HEK293 (cell line): ENCODE results near the gene PLCD1.

ENCODE experiments used
- CTCF ChIA-PET: fragments of 350-600 bp; formaldehyde crosslinking; extraction: SDS; loops from one replicate; lab custom pipeline; 2021; ENCODE audit warnings: antibody characterized with exemption; lab: Yijun Ruan, JAX
- POLR2A ChIA-PET: fragments of 300-600 bp; formaldehyde crosslinking; extraction: SDS; loops from one replicate; lab custom pipeline; 2020; ENCODE audit warnings: antibody characterized with exemption, inconsistent platforms; lab: Yijun Ruan, JAX
- H3K27ac ChIP-seq: fragments of 200-500 bp; sonication (Bioruptor generic); 2 replicates; pipeline ENCODE4 v1.5.1; 2014; ENCODE audit warnings: low read depth, low read length, control low read depth, inconsistent platforms; ENCODE audit errors: extremely low read depth
- H3K36me3 ChIP-seq, 2 experiments: fragments of 200-500 bp in 1 of 2; sonication (Bioruptor generic) in 1 of 2; 1 replicate in 1 of 2; 2 replicates in 1 of 2; pipeline ENCODE4 v1.5.1; 2014 to 2017; ENCODE audit warnings: inconsistent platforms in 2 of 2, low read length in 2 of 2; ENCODE audit not compliant: control insufficient read depth in 2 of 2, insufficient read depth in 1 of 2
- H3K4me1 ChIP-seq: fragments of 200-500 bp; sonication (Bioruptor generic); 2 replicates; pipeline ENCODE4 v1.5.1; 2014; ENCODE audit warnings: mild to moderate bottlenecking, low read length, inconsistent platforms; ENCODE audit not compliant: control insufficient read depth, insufficient read depth
- H3K4me3 ChIP-seq: 2 replicates; pipeline ENCODE4 v1.5.1; 2011; ENCODE audit warnings: low read depth, mild to moderate bottlenecking, control low read depth, low read length, moderate library complexity
- H3K9me3 ChIP-seq: fragments of 200-500 bp; sonication (Bioruptor generic); 2 replicates; pipeline ENCODE4 v1.5.1; 2014; ENCODE audit warnings: low read depth, low read length, inconsistent platforms; ENCODE audit not compliant: control insufficient read depth, insufficient read depth
- PRDM6 ChIP-seq: fragments of 450-650 bp; formaldehyde crosslinking; IDR thresholded peaks from 2 replicates; pipeline ENCODE4 v1.5.1; 2017; ENCODE audit warnings: missing biosample characterization, missing genetic modification characterization
- SP7 ChIP-seq: fragments of 450-650 bp; formaldehyde crosslinking; IDR thresholded peaks from 2 replicates; pipeline ENCODE4 v1.5.1; 2016; ENCODE audit warnings: missing biosample characterization, missing genetic modification characterization
- TSHZ1 ChIP-seq: fragments of 450-650 bp; formaldehyde crosslinking; IDR thresholded peaks from 2 replicates; pipeline ENCODE4 v1.5.1; 2016; ENCODE audit warnings: missing biosample characterization, missing genetic modification characterization, borderline replicate concordance
- WT1 ChIP-seq: fragments of 450-650 bp; formaldehyde crosslinking; IDR thresholded peaks from 2 replicates; pipeline ENCODE4 v1.5.1; 2016; ENCODE audit warnings: missing biosample characterization, missing genetic modification characterization
- ZBTB8A ChIP-seq: fragments of 450-650 bp; formaldehyde crosslinking; IDR thresholded peaks from 2 replicates; pipeline ENCODE4 v1.5.1; 2016; ENCODE audit warnings: missing biosample characterization, missing genetic modification characterization
- ZNF266 ChIP-seq: fragments of 450-650 bp; formaldehyde crosslinking; IDR thresholded peaks from 2 replicates; pipeline ENCODE4 v1.5.1; 2016; ENCODE audit warnings: missing biosample characterization, missing genetic modification characterization, low read depth
- ZNF398 ChIP-seq: fragments of 450-650 bp; formaldehyde crosslinking; IDR thresholded peaks from 2 replicates; pipeline ENCODE4 v1.5.1; 2017; ENCODE audit warnings: missing biosample characterization, missing genetic modification characterization
- ZNF785 ChIP-seq: fragments of 450-650 bp; formaldehyde crosslinking; IDR thresholded peaks from 2 replicates; pipeline ENCODE4 v1.5.1; 2016; ENCODE audit warnings: missing biosample characterization, missing genetic modification characterization
- TF ChIP-seq, protein P1 (sequence below): fragments of 450-650 bp; formaldehyde crosslinking; IDR thresholded peaks from 2 replicates; pipeline ENCODE4 v1.5.1; 2016; ENCODE audit warnings: missing biosample characterization, missing genetic modification characterization
- TF ChIP-seq, protein P2 (sequence below): fragments of 450-650 bp; formaldehyde crosslinking; IDR thresholded peaks from 2 replicates; pipeline ENCODE4 v1.5.0; 2017; ENCODE audit warnings: missing biosample characterization, missing genetic modification characterization, borderline replicate concordance
- TF ChIP-seq, protein P3 (sequence below): fragments of 450-650 bp; formaldehyde crosslinking; IDR thresholded peaks from 2 replicates; pipeline ENCODE4 v1.5.1; 2016; ENCODE audit warnings: missing biosample characterization, missing genetic modification characterization, low read depth

PLCD1 gene

GRCh38 chr3:38004415-38005075 lies 24.9 kb downstream of the PLCD1 start (continued):
- TF ChIP-seq TSHZ1 (tag by site-specific recombination) (no peak), ZNF785 (tag by site-specific recombination) (no peak), ZBTB8A (tag by site-specific recombination) (no peak), SP7 (tag by site-specific recombination) (0 out of 2 replicates have a peak, but pooled peaks have one; percentile 35), WT1 (tag by site-specific recombination) (no peak), ZNF266 (tag by site-specific recombination) (no peak)
- TF ChIP-seq, protein P1, sequence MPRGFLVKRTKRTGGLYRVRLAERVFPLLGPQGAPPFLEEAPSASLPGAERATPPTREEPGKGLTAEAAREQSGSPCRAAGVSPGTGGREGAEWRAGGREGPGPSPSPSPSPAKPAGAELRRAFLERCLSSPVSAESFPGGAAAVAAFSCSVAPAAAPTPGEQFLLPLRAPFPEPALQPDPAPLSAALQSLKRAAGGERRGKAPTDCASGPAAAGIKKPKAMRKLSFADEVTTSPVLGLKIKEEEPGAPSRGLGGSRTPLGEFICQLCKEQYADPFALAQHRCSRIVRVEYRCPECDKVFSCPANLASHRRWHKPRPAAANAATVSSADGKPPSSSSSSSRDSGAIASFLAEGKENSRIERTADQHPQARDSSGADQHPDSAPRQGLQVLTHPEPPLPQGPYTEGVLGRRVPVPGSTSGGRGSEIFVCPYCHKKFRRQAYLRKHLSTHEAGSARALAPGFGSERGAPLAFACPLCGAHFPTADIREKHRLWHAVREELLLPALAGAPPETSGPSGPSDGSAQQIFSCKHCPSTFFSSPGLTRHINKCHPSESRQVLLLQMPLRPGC: peak; percentile 66
- TF ChIP-seq, protein P2, sequence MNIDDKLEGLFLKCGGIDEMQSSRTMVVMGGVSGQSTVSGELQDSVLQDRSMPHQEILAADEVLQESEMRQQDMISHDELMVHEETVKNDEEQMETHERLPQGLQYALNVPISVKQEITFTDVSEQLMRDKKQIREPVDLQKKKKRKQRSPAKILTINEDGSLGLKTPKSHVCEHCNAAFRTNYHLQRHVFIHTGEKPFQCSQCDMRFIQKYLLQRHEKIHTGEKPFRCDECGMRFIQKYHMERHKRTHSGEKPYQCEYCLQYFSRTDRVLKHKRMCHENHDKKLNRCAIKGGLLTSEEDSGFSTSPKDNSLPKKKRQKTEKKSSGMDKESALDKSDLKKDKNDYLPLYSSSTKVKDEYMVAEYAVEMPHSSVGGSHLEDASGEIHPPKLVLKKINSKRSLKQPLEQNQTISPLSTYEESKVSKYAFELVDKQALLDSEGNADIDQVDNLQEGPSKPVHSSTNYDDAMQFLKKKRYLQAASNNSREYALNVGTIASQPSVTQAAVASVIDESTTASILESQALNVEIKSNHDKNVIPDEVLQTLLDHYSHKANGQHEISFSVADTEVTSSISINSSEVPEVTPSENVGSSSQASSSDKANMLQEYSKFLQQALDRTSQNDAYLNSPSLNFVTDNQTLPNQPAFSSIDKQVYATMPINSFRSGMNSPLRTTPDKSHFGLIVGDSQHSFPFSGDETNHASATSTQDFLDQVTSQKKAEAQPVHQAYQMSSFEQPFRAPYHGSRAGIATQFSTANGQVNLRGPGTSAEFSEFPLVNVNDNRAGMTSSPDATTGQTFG (tag by site-specific recombination): no peak

GRCh38 chr3:38003817-38004414 lies 25.5 kb downstream of the PLCD1 start:
- peaks cover 0 to 12% of the 10 kb centered on the region in 2 experiments; a peak in 1 of 3 replicates for H3K36me3 ChIP-seq
- 0 out of 2 replicates have a peak, but pooled peaks have one; percentile 2 for TF ChIP-seq ZNF398 (tag by site-specific recombination)
- no peak for TF ChIP-seq PRDM6 (tag by site-specific recombination)
- TF ChIP-seq, protein P3, sequence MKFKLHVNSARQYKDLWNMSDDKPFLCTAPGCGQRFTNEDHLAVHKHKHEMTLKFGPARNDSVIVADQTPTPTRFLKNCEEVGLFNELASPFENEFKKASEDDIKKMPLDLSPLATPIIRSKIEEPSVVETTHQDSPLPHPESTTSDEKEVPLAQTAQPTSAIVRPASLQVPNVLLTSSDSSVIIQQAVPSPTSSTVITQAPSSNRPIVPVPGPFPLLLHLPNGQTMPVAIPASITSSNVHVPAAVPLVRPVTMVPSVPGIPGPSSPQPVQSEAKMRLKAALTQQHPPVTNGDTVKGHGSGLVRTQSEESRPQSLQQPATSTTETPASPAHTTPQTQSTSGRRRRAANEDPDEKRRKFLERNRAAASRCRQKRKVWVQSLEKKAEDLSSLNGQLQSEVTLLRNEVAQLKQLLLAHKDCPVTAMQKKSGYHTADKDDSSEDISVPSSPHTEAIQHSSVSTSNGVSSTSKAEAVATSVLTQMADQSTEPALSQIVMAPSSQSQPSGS (tag by site-specific recombination): peak; percentile 41; the same call in 1 of the 2 replicates
- ChIA-PET POLR2A (interaction anchor here (0.6 kb wide), 1 partner anchor 155 kb away, joined by 3 read pairs; no protein-coding TSS in a partner anchor), CTCF (interaction anchor here (0.5 to 1.3 kb wide), 19 partner anchors 10 to 1154 kb away, joined by 3 to 20 read pairs (median 4); no protein-coding TSS in a partner anchor)
- no peaks in the 10 kb centered on the region for H3K4me1 ChIP-seq
- H3K27ac ChIP-seq: no peak overlapping the region
- no peaks in the 10 kb centered on the region for H3K9me3 ChIP-seq
- no peak overlapping the region for H3K4me3 ChIP-seq
